ENCODE data around the gene LRMDA.

Gene LRMDA

DNA sequence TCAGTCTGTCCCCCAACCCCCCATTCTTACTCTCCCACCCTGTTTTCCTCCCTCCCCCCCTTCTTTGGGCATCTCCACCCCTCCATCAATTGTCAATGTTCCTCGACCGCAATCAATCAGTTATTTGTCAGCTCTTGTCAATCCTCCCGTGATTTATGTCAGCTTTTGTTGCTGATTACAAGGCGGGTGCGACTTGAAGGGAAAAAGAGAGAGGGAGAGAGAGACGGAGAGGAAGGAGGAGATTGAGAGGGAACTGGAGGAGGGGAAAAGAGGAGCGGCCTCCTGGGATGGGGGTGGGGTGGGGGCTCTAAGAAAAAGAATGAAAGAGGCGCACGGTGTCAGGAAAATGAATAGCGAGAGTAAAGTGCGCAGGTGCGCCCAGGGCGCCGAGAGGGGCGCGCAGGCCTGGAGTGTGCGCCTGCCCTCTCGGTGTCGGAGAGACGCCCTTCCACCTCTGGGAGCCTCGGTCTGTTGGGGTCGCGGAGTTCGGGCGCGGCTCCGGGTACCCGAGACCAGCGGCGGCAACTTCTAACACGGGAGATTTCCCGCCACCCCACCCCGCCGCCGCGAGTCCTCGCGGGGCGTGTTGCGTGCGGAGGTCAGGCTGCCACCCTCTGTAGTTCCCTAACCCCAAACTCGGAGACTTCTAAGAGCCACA, 28.8 kb upstream of the LRMDA start:
- DNase-seq (ENCODE audit: low spot score), result no peak

DNA sequence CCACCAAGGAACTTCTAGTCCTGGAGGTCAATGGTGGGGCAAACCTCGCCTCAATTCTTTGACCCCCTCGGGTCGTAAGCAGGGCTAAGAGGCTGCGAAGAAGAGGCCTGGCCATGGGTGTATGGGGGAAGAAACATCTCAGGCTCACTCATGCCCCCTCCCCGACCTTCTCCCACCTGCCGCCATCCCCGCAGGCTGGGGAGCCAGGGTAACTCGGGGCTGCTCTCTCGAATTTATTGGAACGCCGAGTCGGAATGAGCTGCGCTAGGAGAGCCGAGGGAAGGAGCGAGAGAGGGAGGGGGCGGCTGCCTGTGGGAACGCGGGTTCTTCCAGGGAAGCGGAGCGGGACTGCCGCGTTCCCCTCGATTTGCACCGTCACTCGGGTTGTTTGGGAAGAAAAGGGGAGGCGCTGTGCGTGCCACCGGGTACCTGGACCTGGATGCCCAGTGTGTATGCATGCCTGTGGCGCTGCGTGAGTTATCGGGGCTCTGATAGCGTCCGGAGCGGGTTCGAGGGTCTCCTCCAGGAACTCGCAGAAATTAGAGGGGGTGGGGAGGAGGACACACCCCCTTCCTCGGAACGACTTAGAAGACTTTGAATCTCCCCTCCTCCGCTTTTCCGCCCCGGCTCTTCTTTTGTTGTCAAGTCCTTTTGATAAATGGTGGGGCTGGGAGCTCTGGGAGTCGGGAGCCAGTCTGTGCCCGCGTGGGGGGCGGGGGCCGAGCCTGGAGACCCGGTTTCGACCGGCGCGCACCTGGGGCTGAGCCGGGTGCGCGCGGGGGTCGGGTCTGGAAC, 28.1 kb upstream of the LRMDA start:
- peak; percentile 33 for DNase-seq (ENCODE audit: low spot score)

DNA sequence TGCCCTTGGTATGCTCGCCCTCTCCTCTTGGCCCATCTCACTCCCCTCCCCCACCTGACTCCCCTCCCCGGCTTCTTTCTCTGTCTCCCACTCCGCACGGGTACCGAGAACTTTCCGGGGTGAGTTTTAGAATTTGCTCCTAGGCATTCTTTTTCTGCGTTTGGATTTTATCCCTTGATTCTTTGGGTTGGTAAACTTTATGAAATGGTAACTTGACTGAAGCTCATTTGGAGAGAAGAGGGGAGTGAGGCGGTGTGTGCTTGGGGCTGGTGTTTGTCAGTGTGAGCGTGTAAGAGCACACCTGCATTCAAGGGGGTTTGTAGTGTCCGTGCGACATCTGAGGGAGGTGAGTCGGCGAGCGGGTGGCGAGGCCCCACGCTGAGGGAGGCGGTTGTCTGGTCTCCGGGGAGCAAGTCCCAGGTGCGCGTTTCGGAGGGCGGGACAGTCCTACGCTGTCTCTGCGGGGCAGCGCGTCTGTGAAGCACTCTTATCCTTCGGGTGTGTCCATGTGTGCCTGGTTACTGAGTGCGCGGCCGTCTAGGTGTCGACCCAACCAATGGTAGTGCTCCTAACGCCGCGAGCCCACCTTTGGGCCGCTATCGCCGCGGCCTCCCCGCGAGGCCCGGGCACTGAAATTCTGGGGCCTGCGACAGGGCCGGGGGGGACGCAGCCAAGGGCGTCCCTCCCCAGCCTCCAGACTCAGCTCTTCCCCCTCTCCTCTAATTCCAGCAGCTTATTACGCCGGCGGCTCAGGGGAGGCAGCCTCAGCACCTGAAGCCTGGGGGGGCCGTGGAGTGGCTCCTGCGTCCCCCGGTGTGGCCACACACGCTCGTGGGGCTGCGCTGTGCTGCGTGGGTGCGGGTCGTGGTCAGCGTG, 27.2 kb upstream of the LRMDA start:
- no peak for DNase-seq (ENCODE audit: low spot score)

DNA sequence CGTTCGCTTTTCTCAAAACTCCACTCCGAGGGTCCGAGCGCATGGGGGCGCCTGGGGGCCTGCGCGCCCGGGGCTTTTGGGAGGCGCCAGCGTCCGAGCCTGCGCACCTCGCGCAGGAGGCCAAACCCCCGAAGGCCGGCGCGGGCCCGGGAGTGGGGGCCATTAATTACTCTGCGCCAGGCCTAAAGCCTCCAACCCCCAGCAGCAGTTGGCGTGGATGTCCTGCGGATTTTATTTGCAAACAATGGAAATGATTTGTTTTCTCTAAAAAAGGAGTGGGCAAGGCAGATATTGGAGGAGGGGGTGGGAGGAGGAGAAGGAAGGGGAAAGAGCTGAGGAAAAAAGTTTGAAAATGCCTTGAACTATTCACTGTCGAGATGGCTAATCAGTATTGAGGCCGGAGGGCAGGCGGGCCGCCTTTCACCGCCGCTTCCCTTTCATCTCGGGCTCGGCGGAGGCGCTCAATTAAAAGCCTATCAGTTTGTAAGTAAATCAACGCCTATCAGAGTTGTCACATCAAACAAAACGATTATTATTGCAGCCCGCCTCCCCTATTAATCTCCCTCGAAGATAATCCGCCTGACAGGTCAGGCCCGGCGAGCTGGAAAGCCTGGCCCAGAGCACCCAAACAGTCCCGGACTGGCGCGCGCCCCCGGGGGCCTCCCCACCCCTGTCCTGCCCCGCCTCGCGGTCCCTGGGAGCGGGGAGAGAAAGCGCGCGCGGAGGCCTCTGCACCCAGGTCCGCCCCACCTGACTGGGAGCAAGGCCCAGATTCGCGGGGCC, 26.4 kb upstream of the LRMDA start:
- no peak for DNase-seq (ENCODE audit: low spot score)

DNA sequence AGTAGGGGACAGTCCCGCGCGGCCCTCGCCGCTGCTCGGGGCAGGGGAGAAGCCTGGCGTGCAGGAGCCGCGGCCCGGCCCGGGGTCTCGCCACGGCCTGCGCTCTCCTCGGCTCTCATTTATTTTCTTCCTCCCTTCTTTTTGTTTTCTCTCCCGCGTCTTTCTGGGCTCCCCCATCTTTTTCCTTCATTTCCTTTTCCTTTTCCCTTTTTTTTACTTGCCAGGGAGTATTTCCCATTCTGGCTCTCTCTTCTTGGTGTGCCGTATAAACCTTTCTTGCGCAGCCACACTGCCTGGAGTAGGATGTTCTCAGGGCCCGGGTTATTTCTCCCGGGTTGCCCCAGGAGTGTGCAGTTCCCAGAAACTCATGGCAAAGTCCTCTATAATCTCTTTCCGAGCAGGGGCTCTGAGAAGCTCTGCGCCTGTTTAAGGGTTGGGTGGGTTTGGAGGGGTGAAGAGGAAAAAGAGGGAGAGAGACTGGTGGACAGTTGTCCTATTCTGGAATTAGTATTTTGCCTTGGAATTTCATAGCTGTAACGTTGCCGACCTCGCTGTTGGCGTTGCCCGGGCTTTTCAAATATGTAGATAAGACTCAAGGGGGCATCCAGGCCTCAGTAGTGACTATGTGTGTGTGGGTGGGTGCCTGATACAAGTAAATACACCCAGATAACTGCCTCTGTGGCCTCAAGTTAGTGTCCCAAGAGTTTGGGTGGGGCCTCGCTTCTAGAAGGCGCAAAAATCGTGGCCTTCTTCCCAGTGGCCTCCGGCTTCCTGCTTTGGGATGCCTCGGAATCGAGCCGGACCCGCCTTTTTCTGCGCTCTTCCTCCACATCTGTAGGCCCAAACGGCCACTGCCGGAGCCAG, 25.6 kb upstream of the LRMDA start:
- DNase-seq (ENCODE audit: low spot score), result no peak

DNA sequence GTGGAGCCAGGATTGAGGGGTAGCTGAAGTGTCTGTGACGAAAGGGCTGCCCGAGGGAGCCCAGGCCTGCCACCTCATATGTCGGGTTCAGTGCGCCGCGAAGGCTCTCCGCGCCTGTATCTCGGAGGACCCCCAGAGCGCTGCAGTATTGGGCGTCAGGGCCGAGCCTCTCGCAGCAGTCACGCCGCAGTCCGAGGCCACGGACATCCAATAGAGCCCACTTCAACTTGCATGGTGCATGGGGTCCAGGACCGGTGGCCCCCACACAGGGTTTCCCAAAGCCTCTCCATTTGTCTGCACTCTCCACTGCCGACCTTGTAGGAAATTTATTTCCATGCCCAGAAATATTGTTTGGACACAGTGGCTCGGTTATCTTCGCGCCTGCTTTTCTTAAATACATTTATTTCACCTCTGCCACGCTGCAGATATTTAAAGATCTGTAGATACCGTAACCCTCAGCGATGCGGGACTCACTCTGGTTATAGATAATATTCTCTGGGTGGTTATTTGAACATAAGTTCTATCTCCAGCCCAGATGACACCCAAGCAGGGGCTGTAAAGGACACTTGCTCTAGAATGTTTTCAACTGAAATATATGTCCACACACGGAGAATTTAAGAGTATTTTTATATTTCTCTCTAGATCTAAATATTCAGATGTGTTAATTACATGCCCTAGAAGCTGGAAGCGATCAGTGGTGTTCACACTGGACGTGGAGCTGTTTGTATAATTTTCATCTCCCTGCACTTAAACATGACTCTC, 24.8 kb upstream of the LRMDA start:
- no peak for DNase-seq (ENCODE audit: low spot score)

DNA sequence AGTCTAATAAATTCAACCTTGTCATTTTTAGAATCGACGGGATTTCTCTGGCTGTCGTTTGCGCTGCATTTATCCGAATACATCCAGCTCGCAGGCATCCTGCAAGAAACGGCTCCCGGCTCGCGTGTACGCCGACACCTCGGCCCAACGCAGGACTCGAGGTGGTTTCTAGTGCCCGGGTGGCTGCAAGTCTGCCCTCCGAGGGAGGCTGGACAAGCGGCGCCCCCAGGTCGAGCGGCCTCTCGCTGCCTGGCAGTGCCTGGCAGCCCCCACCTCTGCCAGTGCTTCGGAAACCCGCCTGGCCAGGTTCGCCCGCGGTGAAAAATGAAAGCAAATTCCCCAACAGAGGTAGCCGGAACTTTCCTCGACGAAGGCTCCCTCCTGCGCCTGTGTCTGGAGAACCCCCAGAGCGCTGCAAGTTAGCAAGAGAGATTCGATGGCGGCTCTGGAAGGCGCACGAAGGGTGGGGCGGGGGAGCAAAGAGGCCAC, 24.2 kb upstream of the LRMDA start:
- DNase-seq (ENCODE audit: low spot score), result no peak

DNA sequence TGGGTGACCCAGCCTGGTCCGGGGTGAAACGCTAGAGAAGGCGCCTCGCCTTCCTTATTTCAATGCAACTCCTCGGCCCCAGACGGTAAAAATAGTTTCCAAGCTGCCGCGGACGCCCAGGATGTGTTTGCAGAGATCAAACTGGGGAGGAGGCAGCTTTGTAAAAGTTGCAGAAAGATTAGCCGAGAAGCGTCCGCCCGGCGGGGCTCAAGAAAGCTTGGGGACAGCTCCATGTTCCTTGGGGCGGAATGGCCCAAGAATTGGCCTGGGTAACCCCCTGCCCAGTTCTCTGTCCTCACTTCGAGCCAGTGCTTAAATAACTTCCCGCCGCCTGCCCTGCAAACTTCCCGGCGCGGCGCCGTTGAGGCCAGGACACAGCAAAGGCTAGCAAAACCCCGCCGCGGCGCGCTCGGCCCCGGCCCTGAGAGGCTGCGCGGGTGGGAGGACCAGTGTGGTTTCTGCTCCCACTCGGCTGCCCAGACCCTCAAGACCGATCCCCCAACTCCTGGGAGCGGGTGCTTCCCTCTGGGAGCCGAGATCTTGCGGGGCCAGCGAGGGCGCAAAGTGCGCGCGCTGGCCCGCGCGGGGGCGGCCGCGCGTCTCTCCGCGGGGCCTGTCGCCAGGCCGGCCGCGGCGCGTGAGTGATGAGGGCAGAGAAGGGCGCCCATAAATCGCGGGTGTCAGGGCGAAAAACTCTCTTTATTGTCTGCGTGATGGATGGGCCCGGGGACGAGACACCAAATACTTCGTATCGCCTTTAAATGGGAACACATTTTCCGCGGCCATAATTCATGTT, 23.5 kb upstream of the LRMDA start:
- DNase-seq (ENCODE audit: low spot score), result peak; percentile 25

DNA sequence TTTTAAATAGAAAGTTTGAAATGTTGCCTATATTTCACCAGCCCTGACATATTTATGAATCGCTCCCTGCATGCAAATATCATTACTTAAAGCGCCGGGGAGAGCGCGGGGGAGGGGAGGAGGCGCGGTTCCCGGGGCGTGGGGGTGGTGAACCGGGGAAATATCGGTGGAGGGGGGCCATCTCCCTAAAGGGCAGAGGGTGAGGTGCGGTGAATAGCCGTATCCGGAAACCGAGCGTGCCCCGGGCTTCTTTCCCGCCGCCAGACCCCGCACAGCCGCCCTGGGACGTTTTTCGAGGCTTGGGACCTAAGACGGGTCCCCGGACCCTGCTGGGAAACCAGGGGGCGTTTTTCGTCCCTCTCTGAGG, 22.9 kb upstream of the LRMDA start:
- no peak for DNase-seq (ENCODE audit: low spot score)

DNA sequence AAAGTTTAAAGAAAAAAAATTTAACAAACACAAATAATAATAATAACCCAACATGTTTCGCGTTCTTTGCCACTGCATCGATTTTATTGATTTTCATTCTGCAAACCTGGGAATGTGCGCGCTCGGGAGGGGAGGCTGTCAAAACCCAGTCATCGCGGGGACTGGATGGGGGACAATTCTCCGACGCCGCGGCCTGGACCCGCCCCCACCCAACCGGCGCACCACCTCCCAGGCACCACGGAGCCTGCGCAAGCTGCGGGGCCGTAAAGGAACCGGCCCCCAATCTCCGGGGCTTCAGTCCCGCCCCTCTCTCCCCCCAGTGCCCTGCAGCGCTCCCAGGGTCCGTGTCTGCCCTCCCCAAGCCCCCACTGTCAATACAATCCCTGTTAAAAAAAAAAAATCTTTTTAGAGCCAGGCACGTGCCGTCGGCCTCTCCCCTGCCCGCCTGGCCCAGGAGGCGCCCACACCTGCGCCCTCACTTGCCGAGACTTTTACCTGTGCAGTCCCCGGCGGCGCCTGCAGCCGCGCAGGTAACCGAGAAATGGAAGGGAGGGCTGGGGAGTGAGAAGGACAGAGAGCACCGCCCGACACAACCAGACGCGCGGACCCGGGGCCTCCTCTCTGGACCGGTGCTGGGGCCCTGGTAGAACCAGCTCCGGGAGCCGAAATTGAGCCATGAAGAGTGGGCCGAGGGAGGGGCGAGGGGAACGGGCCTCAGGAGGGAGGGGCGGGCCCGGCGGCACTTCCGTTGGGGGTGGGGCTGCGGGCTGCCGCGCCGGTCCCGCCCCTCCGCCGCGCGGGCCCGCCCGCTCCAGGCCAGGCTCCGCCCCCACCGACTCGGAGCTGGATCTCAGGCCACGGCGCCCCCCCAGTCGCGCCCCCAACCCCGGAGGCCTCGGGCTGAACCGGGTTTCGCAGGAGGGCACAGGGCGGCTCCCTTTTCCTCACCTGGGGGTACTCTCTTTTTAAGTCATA, 22.2 kb upstream of the LRMDA start:
- DNase-seq (ENCODE audit: low spot score), result peak; percentile 62

DNA sequence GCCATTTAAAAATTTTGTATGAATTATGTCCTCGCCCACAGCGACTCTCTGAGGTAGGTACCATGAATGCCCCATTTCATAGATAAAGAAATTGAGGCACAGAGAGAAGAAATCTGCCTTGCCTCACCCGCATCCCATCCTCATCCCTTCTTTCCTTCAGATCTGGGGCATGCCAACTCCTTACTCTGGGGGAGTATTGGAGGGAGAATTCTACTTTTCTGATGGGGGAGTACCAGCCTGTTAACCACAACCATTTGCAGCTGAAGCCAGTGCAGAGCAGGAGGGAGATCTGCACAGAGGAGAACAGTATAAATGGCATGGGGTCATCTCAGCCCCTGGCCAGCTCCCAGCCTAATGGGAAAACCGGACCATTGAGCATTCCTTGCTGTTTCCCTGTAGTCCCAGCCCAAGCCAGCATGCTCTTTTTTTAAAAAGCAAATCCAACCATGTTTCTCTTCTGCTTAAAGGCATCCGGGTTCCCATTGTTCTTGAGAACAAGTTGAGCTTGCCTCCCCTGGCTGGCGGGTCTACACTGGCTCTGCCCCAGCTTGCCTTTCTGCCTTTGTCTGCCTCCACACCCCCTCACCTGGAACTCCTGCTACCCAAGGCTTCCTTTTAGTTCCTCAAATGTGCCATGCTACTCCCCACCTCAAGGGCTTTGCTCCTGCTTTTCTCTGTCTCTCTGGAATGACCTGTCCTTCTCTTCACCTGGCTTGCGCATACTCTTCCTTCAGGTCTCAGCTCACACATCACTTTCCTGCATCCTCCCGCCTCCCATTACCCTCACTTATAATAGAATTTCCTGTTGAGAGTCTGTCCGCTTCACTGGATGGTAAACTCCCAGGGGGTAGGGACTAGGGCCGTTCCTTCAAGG, 21.1 kb upstream of the LRMDA start:
- no peak for DNase-seq (ENCODE audit: low spot score)

DNA sequence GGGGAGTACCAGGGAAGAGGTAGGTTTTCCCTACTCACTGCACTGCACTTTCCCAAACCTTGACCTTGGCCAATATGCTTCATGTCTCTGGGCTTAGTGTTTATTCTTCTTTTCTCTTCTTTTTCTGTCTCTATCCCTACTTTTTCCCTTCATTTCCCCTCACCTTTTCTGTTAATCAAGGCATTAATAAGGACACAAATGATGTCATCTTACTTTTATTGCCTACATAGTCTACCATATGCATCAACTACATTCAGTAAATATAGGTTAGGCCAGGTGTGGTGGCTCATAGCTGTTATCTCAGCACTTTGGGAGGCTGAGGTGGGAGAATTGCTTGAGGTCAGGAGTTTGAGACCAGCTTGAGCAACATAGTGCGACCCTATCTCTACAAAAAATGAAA, 16.9 kb upstream of the LRMDA start:
- no peak for DNase-seq (ENCODE audit: low spot score)

DNA sequence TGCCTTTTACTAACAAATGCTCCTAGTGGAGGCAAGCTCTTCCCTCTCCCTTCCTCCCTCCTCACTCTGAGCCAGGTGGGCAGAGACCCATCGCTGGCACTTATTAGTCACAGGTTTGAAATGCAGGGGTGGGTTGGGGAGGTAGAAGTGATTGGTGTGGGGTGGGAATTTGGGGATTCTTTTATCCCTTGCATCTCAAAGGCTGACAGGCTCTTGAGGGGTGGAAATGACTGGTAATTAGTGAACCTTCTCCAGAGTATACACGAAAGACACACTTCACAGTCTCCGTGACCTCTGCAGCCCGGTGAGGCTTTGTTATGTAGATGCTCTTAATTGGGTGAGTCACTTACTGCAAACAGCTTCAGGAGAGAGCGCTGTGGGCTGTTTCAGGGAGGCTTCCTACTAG, 13.9 kb upstream of the LRMDA start:
- no peak for DNase-seq (ENCODE audit: low spot score)

DNA sequence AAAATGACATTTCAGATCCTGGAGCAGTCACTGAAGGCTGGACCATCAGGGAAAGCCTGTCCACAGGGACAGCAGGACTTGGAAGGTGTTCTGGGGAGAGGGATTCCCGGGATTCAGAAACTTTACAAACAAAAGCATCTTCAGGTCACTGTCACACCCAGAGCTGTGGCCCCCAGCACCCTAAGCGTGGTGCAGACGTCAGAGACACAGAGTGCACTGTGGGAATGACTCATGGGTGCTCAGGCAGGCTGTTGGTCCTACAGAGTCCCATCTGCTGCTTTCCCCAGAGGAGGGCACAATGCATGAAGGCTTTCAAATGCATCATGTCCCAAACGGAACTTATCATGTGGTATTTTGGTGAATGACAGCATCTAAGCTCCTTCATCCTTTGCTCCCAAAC, 13.1 kb upstream of the LRMDA start:
- DNase-seq (ENCODE audit: low spot score), result no peak

DNA sequence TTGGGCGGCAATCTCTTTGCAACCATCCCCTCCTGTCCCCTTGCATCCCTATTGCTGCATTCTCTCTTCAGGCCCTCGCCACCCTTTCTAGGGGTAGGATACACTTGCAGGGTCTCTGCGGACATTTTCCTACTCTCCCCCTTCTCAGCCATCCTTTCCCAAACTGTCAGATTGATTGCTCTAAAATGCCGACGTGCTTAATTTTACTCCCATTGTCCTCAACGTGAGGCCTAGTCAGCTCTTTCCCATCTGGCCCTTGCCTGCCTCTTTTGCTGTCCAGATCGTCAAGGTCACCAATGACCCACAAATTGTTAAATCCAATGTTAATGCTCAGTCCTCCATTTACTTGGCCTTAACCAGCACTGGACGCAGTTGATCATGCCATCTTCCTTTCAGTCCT, 12.7 kb upstream of the LRMDA start:
- no peak for DNase-seq (ENCODE audit: low spot score)

DNA sequence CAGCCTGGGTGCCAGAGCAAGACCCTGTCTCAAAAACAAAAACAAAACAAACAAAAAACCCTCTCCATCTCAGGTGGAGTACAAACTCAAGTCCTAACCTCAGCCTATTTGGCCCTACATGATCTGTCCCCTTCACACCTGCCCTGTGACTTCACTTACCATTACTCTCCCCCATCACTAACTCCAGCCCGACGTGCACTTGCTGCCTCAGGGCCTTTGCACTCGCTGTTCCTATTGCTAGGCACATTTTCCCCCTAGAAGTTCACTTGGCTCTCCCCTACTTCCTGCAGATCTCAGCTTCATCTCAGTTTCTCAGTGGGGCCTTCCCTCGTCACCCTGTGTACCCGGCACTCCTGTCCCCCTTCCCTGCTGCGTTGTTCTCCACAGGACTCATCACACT, 8.5 kb upstream of the LRMDA start:
- DNase-seq (ENCODE audit: low spot score), result no peak

DNA sequence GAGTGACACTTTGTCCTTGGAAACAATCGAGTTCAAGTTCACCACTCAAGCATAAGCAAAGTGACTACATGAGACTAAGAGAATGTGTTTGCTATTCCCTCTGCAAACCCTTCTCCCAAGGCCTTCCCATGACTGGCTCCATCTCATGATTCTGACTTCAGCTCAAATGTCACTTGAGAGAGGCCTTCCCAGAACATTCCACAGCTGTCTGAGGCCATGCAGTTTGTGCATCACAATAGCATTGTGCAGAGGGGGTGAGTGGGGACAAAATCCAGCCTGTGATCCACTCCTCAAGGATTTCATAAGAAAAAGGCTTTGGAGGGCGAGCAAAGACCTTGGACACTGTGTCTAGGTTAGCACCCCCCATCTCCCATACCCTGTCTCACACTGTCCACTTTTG, 6.9 kb upstream of the LRMDA start:
- no peak for DNase-seq (ENCODE audit: low spot score)

Measured in Ammon's horn (tissue), 1 donor.